Measurements from ENCODE around the gene MGRN1. TPM values are rescaled to one million over a fixed set of nuclear protein-coding genes. Genes with fewer than 3 reads are reported as not detected.
A peak's percentile ranks its signal among the peaks of the same experiment; 100 is the strongest.

Gene MGRN1
- polyA plus RNA-seq, 6 donors from 2014 or later: 3.9 to 10.6 (median 6.6) TPM

GRCh38 chr16:4689091-4689671 is 64.6 kb downstream of the MGRN1 start:
- no peak for DNase-seq
- Mint-ChIP-seq H3K27ac (no peak overlapping the region), H3K27me3 (no peaks in the 10 kb centered on the region), H3K36me3 (no peaks in the 10 kb centered on the region), H3K9me3 (no peaks in the 10 kb centered on the region), H3K4me1 (peaks cover 6 to 12% (median 12%) of the 10 kb centered on the region in 3 donors), H3K4me3 (no peak overlapping the region)
- no peak for ATAC-seq (ENCODE audit: low read depth in 2 of 2)

- ATAC-seq (ENCODE audit: low read depth in 2 of 2) (no peak), DNase-seq (no peak)
- Mint-ChIP-seq H3K4me3 (no peak overlapping the region), H3K4me1 (peaks cover 6 to 12% (median 12%) of the 10 kb centered on the region in 3 donors), H3K27ac (peak overlapping the region in 2 of 6 donors; percentile 66 to 67), H3K27me3 (no peaks in the 10 kb centered on the region), H3K36me3 (no peaks in the 10 kb centered on the region), H3K9me3 (no peaks in the 10 kb centered on the region)
Observed at GRCh38 chr16:4689864-4690704, 65.5 kb downstream of the MGRN1 start.

- H3K36me3 Mint-ChIP-seq: no peaks in the 10 kb centered on the region
- DNase-seq: no peak
- peak overlapping the region in 7 of 8 donors; percentile 14 to 80 (median 56) for H3K4me3 Mint-ChIP-seq
- H3K27me3 Mint-ChIP-seq: no peaks in the 10 kb centered on the region
- no peaks in the 10 kb centered on the region for H3K9me3 Mint-ChIP-seq
- H3K27ac Mint-ChIP-seq: peak overlapping the region in 3 of 6 donors; percentile 66 to 85 (median 78)
- H3K4me1 Mint-ChIP-seq: peaks cover 6 to 12% (median 12%) of the 10 kb centered on the region in 3 donors
- ATAC-seq (ENCODE audit: low read depth in 2 of 2): no peak
Observed at GRCh38 chr16:4690946-4691665, 66.5 kb downstream of the MGRN1 start.

- Mint-ChIP-seq H3K36me3 (no peaks in the 10 kb centered on the region), H3K4me1 (peaks cover 6 to 12% (median 12%) of the 10 kb centered on the region in 3 donors), H3K9me3 (no peaks in the 10 kb centered on the region), H3K27ac (peak overlapping the region in 3 of 6 donors; percentile 15 to 82 (median 78)), H3K27me3 (no peaks in the 10 kb centered on the region), H3K4me3 (peak overlapping the region in 5 of 8 donors; percentile 14 to 82 (median 64))
- ATAC-seq (ENCODE audit: low read depth in 2 of 2): no peak
- no peak for DNase-seq
Observed at GRCh38 chr16:4691666-4692412, 67.2 kb downstream of the MGRN1 start.

GRCh38 chr16:4692460-4693295 is 68.1 kb downstream of the MGRN1 start:
- H3K4me3 Mint-ChIP-seq: peak overlapping the region; percentile 82 to 94 (median 90)
- peak overlapping the region; percentile 79 to 90 (median 85) for H3K27ac Mint-ChIP-seq
- H3K4me1 Mint-ChIP-seq: peaks cover 6 to 12% (median 12%) of the 10 kb centered on the region in 3 donors
- ATAC-seq (ENCODE audit: low read depth in 2 of 2): peak; percentile 19 to 25
- DNase-seq: peak; percentile 25
- no peaks in the 10 kb centered on the region for H3K27me3 Mint-ChIP-seq
- no peaks in the 10 kb centered on the region for H3K36me3 Mint-ChIP-seq
- H3K9me3 Mint-ChIP-seq: no peaks in the 10 kb centered on the region

GRCh38 chr16:4693296-4693955 is 68.8 kb downstream of the MGRN1 start, which contains the start of gene NUDT16L1:
TSS of gene NUDT16L1 (plus strand) at chr16:4693562. CDS start at chr16:4693727, 165 bp downstream.
- Mint-ChIP-seq H3K27ac (peak within 1 kb of the TSS; percentile 81 to 93 (median 90)), H3K9me3 (no peaks in the 10 kb centered on the region), H3K4me3 (peak within 1 kb of the TSS; percentile 82 to 94 (median 90)), H3K4me1 (peaks cover 6 to 12% (median 12%) of the 10 kb centered on the region in 3 donors), H3K27me3 (no peaks in the 10 kb centered on the region), H3K36me3 (no peaks in the 10 kb centered on the region)
- DNase-seq (peak; percentile 98), ATAC-seq (ENCODE audit: low read depth in 2 of 2) (peak; percentile 90 to 93)

GRCh38 chr16:4693956-4694641 is 69.5 kb downstream of the MGRN1 start:
- Mint-ChIP-seq H3K36me3 (no peaks in the 10 kb centered on the region), H3K4me1 (peaks cover 6 to 12% (median 12%) of the 10 kb centered on the region in 3 donors), H3K4me3 (peak overlapping the region; percentile 77 to 94 (median 86)), H3K27ac (peak overlapping the region; percentile 21 to 93 (median 72)), H3K27me3 (no peaks in the 10 kb centered on the region), H3K9me3 (no peaks in the 10 kb centered on the region)
- DNase-seq (peak; percentile 27), ATAC-seq (ENCODE audit: low read depth in 2 of 2) (peak; percentile 20 to 31)

- H3K9me3 Mint-ChIP-seq: no peaks in the 10 kb centered on the region
- H3K4me3 Mint-ChIP-seq: peak overlapping the region; percentile 71 to 94 (median 84)
- H3K27ac Mint-ChIP-seq: peak overlapping the region in 4 of 6 donors; percentile 24 to 93 (median 86)
- ATAC-seq (ENCODE audit: low read depth in 2 of 2): no peak
- peaks cover 6 to 12% (median 12%) of the 10 kb centered on the region in 3 donors for H3K4me1 Mint-ChIP-seq
- DNase-seq: no peak
- H3K27me3 Mint-ChIP-seq: no peaks in the 10 kb centered on the region
- H3K36me3 Mint-ChIP-seq: no peaks in the 10 kb centered on the region
Observed at GRCh38 chr16:4694642-4695451, 70.2 kb downstream of the MGRN1 start.

GRCh38 chr16:4695473-4696171 is 71.0 kb downstream of the MGRN1 start:
- Mint-ChIP-seq H3K27ac (peak overlapping the region in 2 of 6 donors; percentile 20 to 89), H3K27me3 (no peaks in the 10 kb centered on the region), H3K4me1 (peaks cover 6 to 12% (median 12%) of the 10 kb centered on the region in 3 donors), H3K4me3 (peak overlapping the region; percentile 27 to 94 (median 84)), H3K9me3 (no peaks in the 10 kb centered on the region), H3K36me3 (no peaks in the 10 kb centered on the region)
- DNase-seq (no peak), ATAC-seq (ENCODE audit: low read depth in 2 of 2) (no peak)

- DNase-seq (no peak), ATAC-seq (ENCODE audit: low read depth in 2 of 2) (no peak)
- Mint-ChIP-seq H3K9me3 (no peaks in the 10 kb centered on the region), H3K36me3 (no peaks in the 10 kb centered on the region), H3K27ac (peak overlapping the region in 1 of 6 donors; percentile 19), H3K27me3 (no peaks in the 10 kb centered on the region), H3K4me3 (peak overlapping the region in 3 of 8 donors; percentile 44 to 90 (median 50)), H3K4me1 (peaks cover 6 to 12% (median 11%) of the 10 kb centered on the region in 3 donors)
Observed at GRCh38 chr16:4696172-4696904, 71.7 kb downstream of the MGRN1 start.
